A673 (cell line): Measurements from ENCODE around the gene PDE9A. TPM values are rescaled to one million over a fixed set of nuclear protein-coding genes. Genes with fewer than 3 reads are reported as not detected.

ENCODE experiments used
- BruUV-seq: library from RNA; stranded (reverse); fragments of 400-500 nt; replicated peaks from 2 replicates; lab custom pipeline; 2021; lab: Mats Ljungman, UMichigan
- CTCF ChIA-PET: fragments of 300-600 bp; sonication (Branson Sonifier 250); formaldehyde crosslinking; loops from one replicate; lab custom pipeline; 2022; ENCODE audit warnings: antibody characterized with exemption; lab: Charles Lee
- POLR2A ChIA-PET: fragments of 300-600 bp; sonication (Branson Sonifier 250); formaldehyde crosslinking; loops from one replicate; lab custom pipeline; 2022; ENCODE audit warnings: antibody characterized with exemption; ENCODE audit not compliant: low non-redundant PET; lab: Charles Lee
- DNase-seq: peaks from one replicate; pipeline ENCODE4 v3.0.0-alpha.2; 2015; ENCODE audit warnings: low spot score
- H3K27ac ChIP-seq: fragments of 200-600 bp; sonication (generic); 2 replicates; pipeline ENCODE4 v1.5.1; 2016; ENCODE audit warnings: mixed run types, low read depth, mild to moderate bottlenecking, mixed read lengths, antibody characterized with exemption, low read length; ENCODE audit not compliant: poor library complexity, severe bottlenecking
- H3K27me3 ChIP-seq: fragments of 200-600 bp; sonication (generic); replicated peaks from 2 replicates; pipeline ENCODE4 v1.6.1; 2017; ENCODE audit warnings: mixed run types, low read depth, mild to moderate bottlenecking, mixed read lengths, antibody characterized with exemption, low read length; ENCODE audit not compliant: insufficient read depth, poor library complexity
- H3K36me3 ChIP-seq: fragments of 200-600 bp; sonication (generic); 2 replicates; pipeline ENCODE4 v1.6.1; 2016; ENCODE audit warnings: mixed run types, mild to moderate bottlenecking, mixed read lengths, antibody characterized with exemption, low read length; ENCODE audit not compliant: insufficient read depth, poor library complexity, severe bottlenecking
- H3K4me1 ChIP-seq: fragments of 200-600 bp; sonication (generic); 2 replicates; pipeline ENCODE4 v1.6.1; 2017; ENCODE audit warnings: mixed run types, mild to moderate bottlenecking, mixed read lengths, antibody characterized with exemption, low read length; ENCODE audit not compliant: insufficient read depth, poor library complexity, severe bottlenecking
- H3K4me3 ChIP-seq: fragments of 200-600 bp; sonication (generic); 2 replicates; pipeline ENCODE4 v1.5.1; 2016; ENCODE audit warnings: low read depth, mixed run types, mild to moderate bottlenecking, mixed read lengths, low read length; ENCODE audit not compliant: poor library complexity, severe bottlenecking
- H3K9me3 ChIP-seq: fragments of 200-600 bp; sonication (generic); 2 replicates; pipeline ENCODE4 v1.6.1; 2016; ENCODE audit warnings: mixed run types, low read depth, mild to moderate bottlenecking, mixed read lengths, antibody characterized with exemption, low read length; ENCODE audit not compliant: poor library complexity, severe bottlenecking
- EZH2 ChIP-seq: fragments of 200-600 bp; sonication (generic); IDR thresholded peaks from 2 replicates; pipeline ENCODE4 v1.6.1; 2017; ENCODE audit warnings: borderline replicate concordance, low read depth, mild to moderate bottlenecking, mixed read lengths, antibody characterized with exemption, low read length; ENCODE audit not compliant: poor library complexity, severe bottlenecking
- intact Hi-C: fragments of 100-400 bp; cut with micrococcal nuclease; formaldehyde crosslinking; loops from one replicate; pipeline ENCODE4 v1.10.0; 2022; ENCODE audit not compliant: unreplicated experiment
- total RNA-seq: library from RNA; stranded (reverse); gene quantifications from 2 replicates; pipeline ENCODE4 v1.2.3, GENCODE V29; 2021
- TF ChIP-seq, protein P1 (sequence below): fragments of 300-800, 200-600 bp; sonication (generic); conservative IDR thresholded peaks from 2 replicates; pipeline ENCODE4 v1.5.1; 2017; ENCODE audit warnings: low read depth, mild to moderate bottlenecking, antibody characterized with exemption, low read length, moderate library complexity, mixed read lengths

The PDE9A gene
- total RNA-seq, 1 experiment from 2014 or later, result 14.3 TPM

DNA sequence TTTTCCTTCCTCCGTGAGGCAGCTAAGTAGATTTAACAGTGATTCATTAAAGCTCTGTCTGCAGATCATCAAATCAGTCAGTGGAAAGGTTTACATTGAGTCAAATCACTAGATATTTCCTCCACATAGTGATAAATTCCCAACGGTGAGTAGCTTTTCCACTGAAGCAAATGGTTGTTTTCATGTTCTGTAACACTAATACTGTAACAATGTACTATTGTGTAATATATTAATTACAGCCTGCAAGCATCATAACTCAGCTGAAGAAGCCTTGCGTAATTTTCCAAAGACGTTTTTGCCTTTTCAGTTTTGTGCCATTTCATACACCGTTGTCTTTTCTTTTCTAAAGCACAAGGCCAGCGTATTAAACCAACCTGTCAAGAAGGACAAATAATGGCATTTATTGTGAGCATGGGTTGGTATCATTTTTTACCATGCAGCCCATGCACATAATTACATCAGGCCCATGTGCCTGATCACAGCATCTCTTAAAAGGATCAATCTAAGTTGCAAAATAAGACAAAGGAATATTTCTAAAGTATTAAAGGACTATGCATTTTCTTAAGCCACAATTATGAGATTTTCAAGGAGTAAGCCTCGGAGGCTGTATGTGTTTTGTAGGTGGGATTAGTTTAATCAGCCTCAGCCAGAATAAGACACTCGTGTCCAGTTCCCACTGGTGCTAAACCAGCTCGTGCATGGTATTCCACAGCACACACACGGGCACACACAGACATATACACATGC, 16.7 kb upstream of the PDE9A start:
- Histone ChIP-seq H3K9me3 (no peaks in the 10 kb centered on the region), H3K4me1 (peaks cover 9% of the 10 kb centered on the region), H3K4me3 (no peak overlapping the region), H3K36me3 (no peaks in the 10 kb centered on the region), H3K27ac (no peak overlapping the region), H3K27me3 (no peaks in the 10 kb centered on the region)
- TF ChIP-seq EZH2, result no peak
- TF ChIP-seq, protein P1, sequence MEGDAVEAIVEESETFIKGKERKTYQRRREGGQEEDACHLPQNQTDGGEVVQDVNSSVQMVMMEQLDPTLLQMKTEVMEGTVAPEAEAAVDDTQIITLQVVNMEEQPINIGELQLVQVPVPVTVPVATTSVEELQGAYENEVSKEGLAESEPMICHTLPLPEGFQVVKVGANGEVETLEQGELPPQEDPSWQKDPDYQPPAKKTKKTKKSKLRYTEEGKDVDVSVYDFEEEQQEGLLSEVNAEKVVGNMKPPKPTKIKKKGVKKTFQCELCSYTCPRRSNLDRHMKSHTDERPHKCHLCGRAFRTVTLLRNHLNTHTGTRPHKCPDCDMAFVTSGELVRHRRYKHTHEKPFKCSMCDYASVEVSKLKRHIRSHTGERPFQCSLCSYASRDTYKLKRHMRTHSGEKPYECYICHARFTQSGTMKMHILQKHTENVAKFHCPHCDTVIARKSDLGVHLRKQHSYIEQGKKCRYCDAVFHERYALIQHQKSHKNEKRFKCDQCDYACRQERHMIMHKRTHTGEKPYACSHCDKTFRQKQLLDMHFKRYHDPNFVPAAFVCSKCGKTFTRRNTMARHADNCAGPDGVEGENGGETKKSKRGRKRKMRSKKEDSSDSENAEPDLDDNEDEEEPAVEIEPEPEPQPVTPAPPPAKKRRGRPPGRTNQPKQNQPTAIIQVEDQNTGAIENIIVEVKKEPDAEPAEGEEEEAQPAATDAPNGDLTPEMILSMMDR, result no peak
- no TSS peak for BruUV-seq
- DNase-seq, result no peak
- ChIA-PET POLR2A (no interaction called here), CTCF (interaction anchor here (0.6 kb wide), 1 partner anchor 195 kb away, joined by 4 read pairs; no protein-coding TSS in a partner anchor)
- intact Hi-C loops, result no loop called here

DNA sequence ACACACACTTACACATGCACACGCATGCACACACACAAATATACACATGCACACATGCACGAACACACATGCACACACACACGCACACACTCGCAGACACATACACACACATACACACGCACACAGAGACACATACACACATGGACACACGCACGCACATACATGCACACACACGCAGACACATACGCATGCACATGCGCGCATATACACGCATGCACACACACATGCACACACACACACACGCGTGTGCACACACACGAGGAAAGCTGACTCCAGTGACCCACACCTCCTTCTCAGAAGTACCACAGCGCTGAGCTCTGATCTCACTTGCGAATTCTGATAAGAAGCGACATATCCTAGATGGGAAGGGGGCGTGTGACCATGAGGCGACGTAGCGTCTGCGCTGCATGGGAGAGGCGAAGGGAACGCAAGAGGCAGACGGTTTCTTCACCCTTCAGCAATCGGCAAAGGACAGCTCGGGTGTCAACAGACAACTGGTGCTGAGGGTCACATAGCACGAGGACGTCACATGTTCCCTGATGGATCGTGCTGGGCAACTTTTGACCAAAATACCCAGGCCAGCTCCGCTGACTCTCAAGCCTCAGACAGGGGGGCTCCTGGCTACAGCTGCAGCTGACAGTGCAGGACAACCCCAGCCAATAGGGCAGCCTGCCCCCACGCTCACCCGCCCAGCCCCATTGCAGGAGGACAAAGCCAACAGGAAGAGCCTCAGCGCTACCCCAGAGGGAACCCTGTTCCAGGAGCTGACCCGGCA, 16.0 kb upstream of the PDE9A start:
- no peak for DNase-seq

GRCh38 chr21:42638266-42638863, 15.1 kb upstream of the PDE9A start:
- TF ChIP-seq, protein P1, result no peak
- no peak for TF ChIP-seq EZH2
- Histone ChIP-seq H3K36me3 (no peaks in the 10 kb centered on the region), H3K27me3 (no peaks in the 10 kb centered on the region), H3K27ac (no peak overlapping the region), H3K4me1 (peaks cover 9% of the 10 kb centered on the region), H3K4me3 (no peak overlapping the region), H3K9me3 (no peaks in the 10 kb centered on the region)
- no TSS peak for BruUV-seq
- intact Hi-C loops, result no loop called here
- ChIA-PET POLR2A (no interaction called here), CTCF (no interaction called here)
- no peak for DNase-seq

More for the DNA sequence above, 16.0 kb upstream of the PDE9A start:
- Histone ChIP-seq H3K4me1 (peaks cover 9% of the 10 kb centered on the region), H3K27ac (no peak overlapping the region), H3K36me3 (no peaks in the 10 kb centered on the region), H3K4me3 (no peak overlapping the region), H3K27me3 (no peaks in the 10 kb centered on the region), H3K9me3 (no peaks in the 10 kb centered on the region)
- no peak for TF ChIP-seq EZH2
- TF ChIP-seq, protein P1, result no peak
- ChIA-PET CTCF (interaction anchor here (0.6 kb wide), 1 partner anchor 196 kb away, joined by 4 read pairs; no protein-coding TSS in a partner anchor), POLR2A (no interaction called here)
- BruUV-seq, result no TSS peak
- intact Hi-C loops, result no loop called here
